Measurements from ENCODE around the gene TMTC1. TPM values are rescaled to one million over a fixed set of nuclear protein-coding genes. Genes with fewer than 3 reads are reported as not detected.
A peak's percentile ranks its signal among the peaks of the same experiment; 100 is the strongest.
"Not testable (repeated sequence)": the region's sequence is repeated elsewhere in the genome, so short reads cannot be mapped to it uniquely, and the experiment has no call there.

The TMTC1 gene
- total RNA-seq, 1 experiment from 2014 or later: 12.7 TPM

DNA sequence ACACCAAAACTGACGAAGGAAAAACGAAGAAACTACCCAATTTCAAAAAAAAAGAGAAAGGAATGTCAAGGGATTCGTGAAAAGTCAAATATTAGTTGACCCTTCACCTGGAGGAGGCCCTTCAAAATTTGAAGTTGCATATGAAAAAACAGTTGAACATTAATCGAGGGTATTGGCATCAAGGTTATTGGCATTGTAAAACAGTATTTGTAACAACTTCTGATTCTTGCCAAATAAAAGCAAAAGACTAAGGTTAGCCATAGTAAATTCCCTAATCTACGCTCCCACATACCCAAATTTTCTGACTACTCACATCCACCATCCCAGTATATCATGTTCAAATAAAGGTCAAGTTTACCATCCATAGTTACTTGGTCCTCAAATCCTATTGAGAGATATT is 118.6 kb downstream of the TMTC1 start:
- in situ Hi-C loops (cut with HindIII; ENCODE audit: low pct_unique_long_range_greater_than_20kb, low sequenced_read_pairs): no loop called here

DNA sequence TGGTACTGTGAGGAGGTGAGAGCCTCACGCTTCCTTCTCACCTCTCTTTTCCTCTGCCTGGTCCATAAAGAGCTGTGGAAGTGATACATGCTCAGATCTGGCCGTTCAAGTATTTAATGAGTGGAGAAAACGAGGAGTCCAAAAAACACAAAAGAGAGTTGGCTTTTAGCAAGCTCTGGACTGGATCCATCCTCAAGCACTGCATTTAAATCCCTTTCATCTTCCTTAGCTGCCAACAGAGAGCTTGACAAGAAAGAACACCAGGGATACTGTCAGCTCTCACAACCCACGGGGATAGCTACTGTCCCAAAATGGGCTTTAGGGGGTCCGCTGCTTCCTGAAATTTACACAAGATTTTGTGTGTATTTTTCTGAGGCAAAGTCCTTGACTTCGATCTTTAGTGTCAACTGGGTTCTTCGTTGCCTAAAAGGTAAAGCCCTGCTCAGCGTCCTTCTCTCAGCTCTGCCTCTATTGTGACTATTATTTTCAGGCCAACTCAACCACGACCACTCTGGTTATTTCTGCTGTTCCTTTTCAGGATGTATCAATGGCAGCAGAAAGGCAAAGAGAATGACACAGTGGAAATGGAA is 120.9 kb downstream of the TMTC1 start:
- in situ Hi-C loops (cut with HindIII; ENCODE audit: low pct_unique_long_range_greater_than_20kb, low sequenced_read_pairs): no loop called here
- no peak for DNase-seq (ENCODE audit: low read depth, low spot score)

More for the DNA sequence above, 118.6 kb downstream of the TMTC1 start:
- DNase-seq (ENCODE audit: low read depth, low spot score): no peak

DNA sequence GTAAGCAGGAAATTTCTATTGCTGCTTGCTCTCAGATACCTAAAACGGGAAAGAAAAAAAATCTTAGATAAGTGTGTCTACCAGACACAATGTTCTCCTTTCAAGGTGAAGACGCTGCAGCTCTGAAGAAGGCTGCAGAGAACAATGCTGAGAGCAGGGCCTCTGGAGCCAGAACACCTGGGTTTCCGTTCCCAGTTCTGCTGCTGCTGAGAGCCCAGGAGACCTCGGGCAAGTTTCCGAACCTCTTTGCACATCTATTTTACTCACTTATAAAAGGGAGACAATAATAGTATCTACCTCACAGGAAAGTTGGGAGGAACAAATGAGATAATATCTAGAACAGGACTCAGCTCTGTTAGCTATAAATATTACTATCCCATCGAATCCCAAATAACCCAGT is 122.9 kb downstream of the TMTC1 start:
- in situ Hi-C loops (cut with HindIII; ENCODE audit: low pct_unique_long_range_greater_than_20kb, low sequenced_read_pairs): no loop called here

DNA sequence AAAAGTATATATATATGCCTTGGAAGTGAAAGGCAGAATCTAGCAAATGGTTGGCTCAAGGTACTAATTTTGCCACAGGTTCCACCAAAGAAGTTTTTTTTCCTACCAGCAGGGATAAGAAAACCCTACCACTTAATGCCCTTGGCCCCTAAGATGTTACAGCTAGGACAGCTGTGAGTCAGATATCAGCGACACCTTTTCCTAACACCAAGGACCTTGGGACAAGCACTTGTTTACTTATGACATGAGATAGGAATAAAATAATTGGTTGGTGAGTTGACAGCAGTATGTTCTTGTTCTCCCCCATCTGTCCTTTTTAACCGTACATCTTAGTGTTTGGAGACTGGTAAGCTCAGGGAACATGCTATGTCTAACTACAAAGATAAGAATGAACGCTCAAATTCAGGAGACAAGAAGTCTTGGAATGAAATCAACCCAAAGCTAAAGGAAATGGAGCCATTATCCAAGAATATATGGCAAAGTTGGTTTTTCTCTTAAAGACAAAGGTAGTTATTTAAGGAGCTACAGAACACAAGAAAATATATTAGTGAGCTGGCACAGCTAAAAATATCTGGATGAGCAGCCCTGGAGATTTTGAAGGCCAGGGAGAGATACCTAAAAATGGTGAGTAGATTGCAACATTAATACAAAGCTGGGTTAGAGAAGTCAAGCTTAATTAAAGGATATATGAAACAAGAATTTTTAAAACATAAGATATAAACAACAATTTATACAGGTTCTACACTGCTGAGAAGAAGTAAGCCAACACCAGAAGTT is 126.8 kb downstream of the TMTC1 start:
- in situ Hi-C loops (cut with HindIII; ENCODE audit: low pct_unique_long_range_greater_than_20kb, low sequenced_read_pairs): no loop called here

More for the DNA sequence above, 122.9 kb downstream of the TMTC1 start:
- DNase-seq (ENCODE audit: low read depth, low spot score): no peak

DNA sequence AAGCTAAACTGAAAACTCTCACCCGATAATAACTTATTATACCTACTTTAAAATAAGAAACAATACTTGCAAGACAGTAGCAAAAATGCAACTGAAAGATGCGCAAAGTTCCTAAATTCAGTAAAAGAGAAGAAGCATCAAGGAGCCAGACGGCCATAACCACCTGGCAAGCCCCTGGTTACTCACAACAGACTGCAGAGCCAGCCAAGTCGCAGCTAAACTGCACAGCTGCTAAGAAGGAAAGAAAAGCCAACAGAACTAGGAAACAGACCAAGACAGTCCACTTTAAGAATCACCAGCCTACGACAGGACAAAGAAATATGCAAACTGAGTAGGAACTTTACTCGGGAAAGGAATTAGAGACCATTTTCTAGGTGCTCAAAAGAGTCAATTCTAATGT is 127.9 kb downstream of the TMTC1 start:
- in situ Hi-C loops (cut with HindIII; ENCODE audit: low pct_unique_long_range_greater_than_20kb, low sequenced_read_pairs): no loop called here

More for the DNA sequence above, 126.8 kb downstream of the TMTC1 start:
- DNase-seq (ENCODE audit: low read depth, low spot score): no peak

DNA sequence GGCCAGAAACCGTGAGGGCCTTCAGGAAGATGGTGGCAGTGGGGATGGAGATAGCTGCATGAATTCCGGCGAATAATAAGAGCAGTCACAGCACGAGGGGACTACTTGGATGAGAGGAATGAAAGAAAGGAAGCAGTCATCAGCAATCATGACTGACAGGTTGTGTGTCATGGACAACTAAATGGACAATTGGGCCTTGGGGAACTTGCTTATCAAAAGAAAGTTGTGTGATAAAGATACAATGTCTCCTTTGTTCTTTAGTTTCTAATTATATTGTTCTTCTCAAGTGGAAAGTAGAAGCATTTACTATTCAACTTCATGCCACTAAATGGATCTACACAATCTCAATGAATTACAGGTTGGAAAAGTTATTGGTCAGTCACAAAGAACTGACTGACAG is 130.5 kb downstream of the TMTC1 start:
- peak; percentile 78 for DNase-seq (ENCODE audit: low read depth, low spot score)
- in situ Hi-C loops (cut with HindIII; ENCODE audit: low pct_unique_long_range_greater_than_20kb, low sequenced_read_pairs): no loop called here

More for the DNA sequence above, 127.9 kb downstream of the TMTC1 start:
- DNase-seq (ENCODE audit: low read depth, low spot score): no peak

DNA sequence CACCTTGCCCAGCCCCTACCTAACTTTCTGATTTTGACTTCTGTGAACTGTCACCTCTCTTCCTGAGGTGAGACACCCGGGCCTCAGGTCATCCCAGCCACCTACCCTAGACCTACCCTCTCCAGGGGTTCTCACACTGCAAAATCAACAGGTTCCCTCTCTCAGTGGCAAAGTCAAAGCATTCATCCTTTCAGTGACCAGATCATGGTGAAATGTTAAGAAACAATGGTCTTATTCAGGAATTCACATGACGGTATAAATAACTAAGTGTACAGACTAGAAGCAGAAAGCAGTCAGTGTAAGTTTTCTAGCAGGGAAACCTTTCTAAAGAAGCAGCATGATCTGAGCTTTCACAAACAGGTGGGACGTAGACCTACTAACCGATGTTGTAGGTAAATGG is 133.4 kb downstream of the TMTC1 start:
- in situ Hi-C loops (cut with HindIII; ENCODE audit: low pct_unique_long_range_greater_than_20kb, low sequenced_read_pairs): no loop called here
- peak; percentile 78 for DNase-seq (ENCODE audit: low read depth, low spot score)

DNA sequence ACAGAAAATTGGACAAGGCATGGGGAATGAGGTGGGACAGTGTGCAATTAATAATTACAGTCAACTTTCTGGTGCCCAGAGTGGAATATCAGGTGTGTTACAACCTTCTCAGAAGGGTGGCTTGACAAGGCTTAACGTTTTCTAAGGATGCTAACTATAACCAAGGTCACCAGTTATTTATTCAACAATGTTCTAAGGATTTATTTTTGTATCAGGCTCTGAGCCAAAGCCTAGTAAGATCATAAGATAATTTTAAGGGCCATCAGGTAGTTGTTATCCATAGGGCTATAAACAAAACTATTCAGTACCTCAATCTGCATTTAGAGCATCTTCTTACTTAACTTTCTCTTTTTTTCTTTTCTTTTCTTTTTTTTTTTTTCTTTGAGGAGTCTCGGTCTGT is 134.0 kb downstream of the TMTC1 start:
- DNase-seq (ENCODE audit: low read depth, low spot score): no peak
- in situ Hi-C loops (cut with HindIII; ENCODE audit: low pct_unique_long_range_greater_than_20kb, low sequenced_read_pairs): no loop called here

DNA sequence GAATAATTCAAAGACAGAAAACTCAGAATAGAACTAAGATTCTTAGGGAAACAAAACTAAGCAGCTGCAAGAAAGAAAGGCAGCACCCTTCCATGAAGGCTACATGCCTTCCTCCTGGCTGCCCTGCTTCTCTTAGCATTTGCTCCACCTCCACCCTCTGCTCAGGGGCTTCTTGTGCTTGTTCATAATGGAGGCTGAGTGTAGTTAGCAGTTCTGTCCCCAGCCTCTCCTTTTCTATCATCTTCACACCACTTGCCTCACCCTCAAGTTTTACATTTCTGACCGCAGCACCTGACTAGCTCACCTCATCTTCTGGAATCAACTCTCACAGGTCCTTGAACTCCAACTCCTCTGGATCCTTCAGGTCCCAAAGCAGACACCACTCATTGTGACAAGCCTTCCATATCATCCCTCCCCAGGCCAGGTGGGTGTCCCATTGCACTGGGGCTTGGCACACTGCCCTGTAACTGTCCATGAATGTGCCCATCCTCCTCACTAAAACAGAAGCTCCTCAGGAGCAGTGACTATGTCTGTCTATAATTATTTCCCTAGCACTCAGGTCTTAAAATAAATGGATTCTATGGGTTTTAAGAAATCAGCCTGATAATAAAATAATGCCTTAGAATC is 139.1 kb downstream of the TMTC1 start:
- no peak for DNase-seq (ENCODE audit: low read depth, low spot score)
- in situ Hi-C loops (cut with HindIII; ENCODE audit: low pct_unique_long_range_greater_than_20kb, low sequenced_read_pairs): no loop called here

DNA sequence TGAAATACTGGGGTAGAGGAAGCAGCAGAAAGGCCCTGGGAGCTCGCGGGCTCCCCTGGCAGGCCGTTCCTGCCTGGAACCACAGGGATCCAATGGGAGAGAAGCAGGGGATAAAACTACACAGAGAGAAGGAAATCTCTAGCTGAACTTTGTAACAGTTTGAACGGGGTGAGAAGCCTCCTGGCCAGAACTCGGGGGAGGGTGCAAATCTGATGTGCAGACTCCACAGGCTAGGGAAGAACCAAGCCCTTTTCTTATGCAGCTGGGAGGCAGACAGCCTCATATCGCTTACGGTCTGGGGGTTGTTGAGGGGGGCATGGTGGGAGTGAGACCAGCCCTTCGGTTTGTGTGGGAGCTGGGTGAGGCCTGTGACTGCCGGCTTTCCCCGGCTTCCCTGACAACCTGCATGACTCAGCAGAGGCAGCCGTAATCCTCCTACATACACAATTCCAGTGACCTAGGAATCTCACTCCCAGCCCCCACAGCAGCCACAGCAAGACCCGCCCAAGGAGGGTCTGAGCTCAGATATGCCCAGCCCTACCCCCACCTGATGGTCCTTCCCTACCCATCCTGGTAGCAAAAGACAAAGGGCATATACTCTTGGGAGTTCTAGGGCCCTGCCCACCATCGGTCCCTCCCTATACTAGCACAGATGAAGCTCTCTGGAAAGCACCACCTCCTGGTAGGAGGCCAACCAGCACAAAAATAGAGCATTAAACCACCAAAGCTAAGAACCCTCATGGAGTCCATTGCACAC is 143.0 kb downstream of the TMTC1 start:
- DNase-seq (ENCODE audit: low read depth, low spot score): no peak
- in situ Hi-C loops (cut with HindIII; ENCODE audit: low pct_unique_long_range_greater_than_20kb, low sequenced_read_pairs): no loop called here

DNA sequence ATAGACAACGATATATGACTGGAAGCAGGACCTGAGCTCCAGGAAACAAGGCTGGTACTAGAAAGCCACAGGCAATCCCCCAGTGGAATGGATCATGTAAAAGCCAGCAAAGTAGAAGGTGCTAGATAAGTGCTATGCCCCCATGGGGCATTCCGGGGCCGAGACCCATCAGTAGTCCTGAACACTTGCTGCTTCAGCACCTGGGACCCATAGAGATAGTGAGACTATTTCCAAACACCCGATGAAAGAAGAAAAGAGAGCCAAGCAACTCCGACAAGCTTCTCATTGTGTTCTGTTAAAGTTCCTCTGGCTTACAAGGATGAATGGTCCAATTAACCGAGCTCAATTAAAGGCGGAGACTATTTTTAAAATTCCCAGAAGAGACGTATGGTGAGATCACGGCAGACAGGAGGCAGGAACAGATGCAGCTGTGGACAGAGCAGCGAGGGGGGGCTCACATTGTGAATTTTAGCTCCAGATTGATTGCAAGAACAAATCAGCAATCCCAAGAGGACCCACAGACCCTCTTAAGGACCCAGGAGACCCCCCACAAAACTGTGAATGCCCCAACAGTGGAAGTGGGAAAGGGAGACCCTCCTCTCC is 143.7 kb downstream of the TMTC1 start:
- DNase-seq (ENCODE audit: low read depth, low spot score): no peak
- in situ Hi-C loops (cut with HindIII; ENCODE audit: low pct_unique_long_range_greater_than_20kb, low sequenced_read_pairs): no loop called here

DNA sequence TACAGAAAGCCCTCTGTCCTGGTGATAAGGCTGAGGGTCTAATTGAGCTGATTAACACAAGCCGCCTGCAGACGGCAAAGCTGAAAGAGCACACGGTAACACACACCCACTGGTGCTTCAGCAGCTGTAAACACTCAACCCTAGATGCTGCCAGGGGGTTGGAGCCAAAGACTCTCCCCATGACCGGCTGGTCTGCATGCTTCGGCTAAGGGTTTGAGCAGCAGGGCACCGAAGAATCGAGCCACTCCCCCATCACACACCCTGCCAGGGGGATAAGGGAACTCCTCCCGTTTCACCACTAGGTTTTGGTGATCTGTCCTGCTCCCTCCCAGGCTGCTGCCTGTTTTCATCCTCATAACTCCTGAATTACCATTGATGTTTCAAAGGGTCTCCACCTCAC is 145.2 kb downstream of the TMTC1 start:
- in situ Hi-C loops (cut with HindIII; ENCODE audit: low pct_unique_long_range_greater_than_20kb, low sequenced_read_pairs): no loop called here
- no peak for DNase-seq (ENCODE audit: low read depth, low spot score)

DNA sequence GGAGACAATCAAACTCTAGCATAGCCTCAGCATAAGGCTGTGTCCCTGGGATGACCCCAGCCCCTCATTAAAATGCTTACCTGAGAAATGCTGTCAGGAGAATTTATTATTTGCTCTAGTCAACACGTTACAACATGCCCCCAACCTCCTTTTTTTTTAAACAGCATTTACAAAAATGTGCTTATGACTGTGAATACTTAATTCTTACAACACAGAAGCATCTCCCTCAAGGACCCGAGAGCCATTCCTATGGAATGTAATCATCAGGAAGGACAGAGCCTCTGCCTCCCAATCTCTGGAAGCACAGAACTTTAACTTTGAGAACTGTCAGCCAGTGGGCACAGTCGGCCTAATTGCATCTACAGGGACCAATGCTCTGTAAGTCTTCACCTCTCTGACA is 149.7 kb downstream of the TMTC1 start:
- in situ Hi-C loops (cut with HindIII; ENCODE audit: low pct_unique_long_range_greater_than_20kb, low sequenced_read_pairs): no loop called here
- DNase-seq (ENCODE audit: low read depth, low spot score): no peak

DNA sequence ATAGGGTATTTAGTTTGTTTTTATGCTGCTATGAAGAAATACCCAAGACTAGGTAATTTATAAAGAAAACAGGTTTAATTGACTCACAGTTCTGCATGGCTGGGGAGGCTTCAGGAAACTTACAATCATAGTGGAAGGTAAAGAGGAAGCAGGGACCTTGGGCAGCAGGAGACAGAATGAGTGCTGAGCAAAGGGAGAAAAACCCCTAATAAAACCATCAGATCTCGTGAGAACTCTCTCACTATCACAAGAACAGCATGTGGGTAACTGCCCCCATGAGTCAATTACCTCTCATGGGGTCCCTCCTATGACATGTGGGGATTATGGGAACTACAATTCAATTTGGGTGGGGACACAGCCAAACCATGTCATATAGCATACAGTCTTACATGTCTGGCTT is 153.6 kb downstream of the TMTC1 start:
- in situ Hi-C loops (cut with HindIII; ENCODE audit: low pct_unique_long_range_greater_than_20kb, low sequenced_read_pairs): not testable (repeated sequence)

DNA sequence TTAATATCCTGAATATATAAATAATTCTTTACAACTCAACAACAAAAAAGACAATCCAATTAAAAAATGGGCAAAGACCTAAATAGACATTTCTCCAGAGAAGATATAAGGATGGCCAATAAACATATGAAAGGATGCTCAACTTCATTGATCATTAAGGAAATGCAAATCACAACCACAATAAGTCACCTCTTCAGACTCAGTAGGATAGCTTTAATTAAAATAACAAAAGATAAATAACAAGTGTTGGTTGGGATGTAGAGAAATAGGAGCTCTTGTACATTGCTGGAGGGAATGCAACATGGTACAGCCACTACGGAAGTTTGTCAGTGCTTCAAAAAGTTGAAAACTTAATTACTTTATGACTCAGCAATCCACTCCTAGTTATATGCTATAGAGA is 156.5 kb downstream of the TMTC1 start:
- in situ Hi-C loops (cut with HindIII; ENCODE audit: low pct_unique_long_range_greater_than_20kb, low sequenced_read_pairs): no loop called here
- no peak for DNase-seq (ENCODE audit: low read depth, low spot score)

More for the DNA sequence above, 153.6 kb downstream of the TMTC1 start:
- DNase-seq (ENCODE audit: low read depth, low spot score): peak; percentile 11

DNA sequence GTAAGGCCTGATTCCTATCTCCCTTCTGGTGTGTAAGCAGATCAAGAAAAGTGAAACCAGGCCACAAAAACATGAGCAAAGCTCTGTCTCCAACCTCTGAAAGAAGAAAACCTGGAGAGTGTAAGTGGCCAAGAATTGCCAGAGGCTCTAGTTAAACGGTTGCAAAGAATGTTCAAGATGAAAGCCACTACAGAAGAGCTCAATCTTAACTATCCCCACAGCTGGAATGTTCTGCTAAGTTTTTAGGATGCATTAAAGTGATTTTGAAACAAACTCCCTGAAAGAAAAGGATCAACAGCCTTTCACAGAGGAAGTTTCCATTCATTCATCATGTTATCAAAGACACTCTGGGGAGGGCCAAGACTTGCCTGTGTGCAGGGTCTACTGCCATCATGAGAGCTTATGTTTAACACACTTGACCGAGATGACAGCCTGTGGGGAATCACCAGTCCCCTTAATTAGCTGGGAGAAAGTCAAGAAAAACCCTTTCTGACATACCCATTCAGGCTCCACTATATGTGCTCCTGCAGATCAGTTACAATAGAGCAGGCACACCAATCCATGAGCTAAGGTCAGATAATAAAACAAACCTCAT is 158.3 kb downstream of the TMTC1 start:
- in situ Hi-C loops (cut with HindIII; ENCODE audit: low pct_unique_long_range_greater_than_20kb, low sequenced_read_pairs): no loop called here
- DNase-seq (ENCODE audit: low read depth, low spot score): no peak

DNA sequence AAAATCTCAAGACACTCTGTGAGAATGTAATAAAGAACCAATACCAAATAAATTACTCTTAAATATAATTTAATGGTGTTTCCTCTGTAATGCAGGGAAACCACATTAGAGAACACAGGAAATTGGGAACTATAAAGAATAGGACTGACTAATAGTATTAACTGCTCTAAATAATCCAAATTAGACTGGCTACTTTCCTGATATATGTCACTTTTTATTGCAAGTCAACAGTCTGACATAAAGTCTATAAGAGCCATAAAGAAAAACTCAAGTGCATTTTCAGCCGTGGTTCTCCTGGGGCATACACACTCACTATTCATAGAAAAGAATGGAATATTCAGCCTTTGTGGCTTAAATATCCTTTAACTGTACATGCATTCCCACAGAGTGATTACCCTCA is 161.5 kb downstream of the TMTC1 start:
- in situ Hi-C loops (cut with HindIII; ENCODE audit: low pct_unique_long_range_greater_than_20kb, low sequenced_read_pairs): no loop called here
- DNase-seq (ENCODE audit: low read depth, low spot score): no peak

All from SK-MEL-5 (cell line).